BLaER1 treated with 17β-estradiol and CSF1 and Interleukin-3, amounts not matched to agents 10 nM and 100 nM (cell line): Measurements from ENCODE around the gene ITPK1.
A peak's percentile ranks its signal among the peaks of the same experiment; 100 is the strongest.

Source experiments
- H3K27ac ChIP-seq, 11 experiments: shearing (Covaris generic); formaldehyde crosslinking; 2 replicates each; pipeline ENCODE4 v1.8.1; 2022
- H3K27me3 ChIP-seq, 11 experiments: shearing (Covaris generic); formaldehyde crosslinking; 2 replicates each; pipeline ENCODE4 v1.8.1; 2022
- H3K36me3 ChIP-seq, 11 experiments: shearing (Covaris generic); formaldehyde crosslinking; 2 replicates each; pipeline ENCODE4 v1.8.1; 2022
- H3K4me1 ChIP-seq, 10 experiments: shearing (Covaris generic); formaldehyde crosslinking; 2 replicates each; pipeline ENCODE4 v1.8.1; 2022
- H3K4me2 ChIP-seq, 11 experiments: shearing (Covaris generic); formaldehyde crosslinking; 2 replicates each; pipeline ENCODE4 v1.8.1; 2022
- H3K4me3 ChIP-seq, 10 experiments: shearing (Covaris generic); formaldehyde crosslinking; 2 replicates each; pipeline ENCODE4 v1.8.1; 2022
- H3K9ac ChIP-seq, 11 experiments: shearing (Covaris generic); formaldehyde crosslinking; 2 replicates each; pipeline ENCODE4 v1.8.1; 2022
- H3K9me3 ChIP-seq, 11 experiments: shearing (Covaris generic); formaldehyde crosslinking; replicated peaks in 1 of 11; 2 replicates each; pipeline ENCODE4 v1.8.1; 2022
- H4K20me1 ChIP-seq, 11 experiments: shearing (Covaris generic); formaldehyde crosslinking; 2 replicates each; pipeline ENCODE4 v1.8.1; 2022
- Cebpa-rat ChIP-seq, 11 experiments: shearing (Covaris generic); IDR thresholded peaks; 2 replicates each; pipeline ENCODE4 v1.8.1; 2022

ITPK1 gene

GRCh38 chr14:93049867-93050331, 65.8 kb downstream of the ITPK1 start:
- Histone ChIP-seq H3K4me3 (no peak overlapping the region), H3K9ac (no peak overlapping the region), H4K20me1 (peaks cover 0 to 90% (median 6%) of the 10 kb centered on the region in 11 experiments; a peak in 10 of 22 replicates), H3K4me2 (no peak overlapping the region), H3K27me3 (no peaks in the 10 kb centered on the region), H3K4me1 (peaks cover 30 to 58% (median 37%) of the 10 kb centered on the region in 10 experiments), H3K27ac (no peak overlapping the region; a peak in 1 of 22 replicates), H3K9me3 (no peaks in the 10 kb centered on the region), H3K36me3 (peaks cover 4 to 64% (median 38%) of the 10 kb centered on the region in 11 experiments; a peak in 20 of 22 replicates)
- TF ChIP-seq Cebpa-rat (IDR thresholded peaks at IDR 0.05): no peak

- Histone ChIP-seq H4K20me1 (peaks cover 0 to 90% (median 10%) of the 10 kb centered on the region in 11 experiments; a peak in 11 of 22 replicates), H3K27me3 (no peaks in the 10 kb centered on the region), H3K9ac (no peak overlapping the region), H3K4me3 (no peak overlapping the region), H3K27ac (no peak overlapping the region), H3K9me3 (no peaks in the 10 kb centered on the region), H3K4me2 (no peak overlapping the region), H3K4me1 (peaks cover 32 to 58% (median 38%) of the 10 kb centered on the region in 10 experiments), H3K36me3 (peaks cover 4 to 58% (median 33%) of the 10 kb centered on the region in 11 experiments; a peak in 20 of 22 replicates)
- no peak for TF ChIP-seq Cebpa-rat (IDR thresholded peaks at IDR 0.05)
Measured at GRCh38 chr14:93049315-93049714, 66.4 kb downstream of the ITPK1 start.

DNA sequence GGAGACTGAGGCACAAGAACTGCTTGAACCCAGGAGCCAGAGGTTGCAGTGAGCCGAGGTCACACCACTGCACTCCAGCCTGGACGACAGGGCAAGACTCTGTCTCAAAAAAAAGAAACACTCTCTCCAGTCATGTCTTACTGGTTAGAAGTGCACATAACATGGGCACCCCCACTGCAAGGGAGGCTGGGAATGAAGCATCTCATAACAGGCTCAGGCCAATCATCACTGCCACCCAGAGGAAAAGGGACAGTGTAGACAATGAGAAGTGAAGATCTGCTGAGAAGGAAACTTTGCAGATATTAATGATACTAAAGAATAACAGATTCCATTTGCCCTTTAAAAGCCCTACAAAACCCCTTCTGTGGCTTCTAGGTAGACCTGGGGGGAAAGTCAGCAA, 66.9 kb downstream of the ITPK1 start:
- Histone ChIP-seq H3K4me2 (no peak overlapping the region), H3K27ac (no peak overlapping the region), H3K4me3 (no peak overlapping the region), H3K9ac (no peak overlapping the region), H3K36me3 (peaks cover 4 to 53% (median 33%) of the 10 kb centered on the region in 11 experiments; a peak in 20 of 22 replicates), H3K4me1 (peaks cover 32 to 58% (median 38%) of the 10 kb centered on the region in 10 experiments), H3K27me3 (no peaks in the 10 kb centered on the region), H4K20me1 (peaks cover 0 to 90% (median 15%) of the 10 kb centered on the region in 11 experiments; a peak in 11 of 22 replicates), H3K9me3 (no peaks in the 10 kb centered on the region)
- TF ChIP-seq Cebpa-rat (IDR thresholded peaks at IDR 0.05): no peak

DNA sequence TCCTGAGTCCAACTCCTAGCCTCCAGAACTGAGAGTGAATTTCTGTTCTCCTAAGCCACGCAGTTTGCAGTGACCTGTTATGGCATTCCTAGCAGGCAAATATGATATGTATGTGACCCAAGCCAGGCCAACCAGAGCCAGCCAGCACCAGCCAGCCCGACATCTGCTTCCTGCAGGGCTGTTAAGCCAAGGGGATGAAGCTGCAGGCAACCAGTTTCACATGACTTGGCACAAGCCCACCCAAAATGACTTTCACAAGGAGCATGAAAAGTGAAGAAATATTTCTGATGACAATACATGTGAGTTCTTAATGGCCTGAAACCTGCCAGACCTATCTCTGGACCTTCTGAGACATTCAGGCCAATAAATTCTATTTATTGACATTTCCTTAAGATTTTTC, 68.1 kb downstream of the ITPK1 start:
- Histone ChIP-seq H3K4me3 (no peak overlapping the region), H3K27ac (peak overlapping the region in 2 of 11 experiments; percentile 10 to 43; a peak in 1 of 22 replicates), H4K20me1 (peaks cover 0 to 93% (median 22%) of the 10 kb centered on the region in 11 experiments; a peak in 12 of 22 replicates), H3K9me3 (no peaks in the 10 kb centered on the region), H3K4me1 (peaks cover 35 to 61% (median 42%) of the 10 kb centered on the region in 10 experiments), H3K4me2 (peak overlapping the region in 6 of 11 experiments; percentile 5 to 38 (median 20); a peak in 5 of 22 replicates), H3K36me3 (peaks cover 4 to 53% (median 33%) of the 10 kb centered on the region in 11 experiments; a peak in 20 of 22 replicates), H3K9ac (no peak overlapping the region), H3K27me3 (no peaks in the 10 kb centered on the region)
- TF ChIP-seq Cebpa-rat (IDR thresholded peaks at IDR 0.05): no peak

DNA sequence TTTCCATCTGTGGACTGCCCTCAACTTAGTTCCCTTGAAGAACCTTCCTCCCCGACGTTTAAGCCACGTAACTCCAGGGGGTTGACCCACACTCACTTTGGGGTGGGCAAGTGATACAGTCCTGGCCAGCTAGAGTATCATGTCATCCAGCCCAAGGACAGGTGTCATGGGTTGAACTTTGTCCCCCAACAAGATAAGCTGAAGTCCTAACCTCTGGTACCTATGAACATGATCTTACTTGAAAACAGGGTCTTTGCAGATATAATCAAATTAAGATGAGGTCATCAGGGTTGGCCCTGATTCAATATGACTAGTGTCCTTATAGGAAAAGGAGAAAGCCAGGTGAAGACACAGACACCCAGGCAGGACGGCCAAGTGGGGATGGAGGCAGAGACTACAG, 68.6 kb downstream of the ITPK1 start:
- Histone ChIP-seq H3K4me2 (peak overlapping the region in 6 of 11 experiments; percentile 16 to 38 (median 21); a peak in 6 of 22 replicates), H4K20me1 (peaks cover 0 to 93% (median 27%) of the 10 kb centered on the region in 11 experiments; a peak in 12 of 22 replicates), H3K9ac (no peak overlapping the region), H3K9me3 (no peaks in the 10 kb centered on the region), H3K4me1 (peaks cover 40 to 62% (median 47%) of the 10 kb centered on the region in 10 experiments), H3K4me3 (no peak overlapping the region), H3K27ac (peak overlapping the region in 2 of 11 experiments; percentile 10 to 43; a peak in 1 of 22 replicates), H3K27me3 (no peaks in the 10 kb centered on the region), H3K36me3 (peaks cover 4 to 49% (median 33%) of the 10 kb centered on the region in 11 experiments; a peak in 20 of 22 replicates)
- no peak for TF ChIP-seq Cebpa-rat (IDR thresholded peaks at IDR 0.05)

GRCh38 chr14:93046705-93047050, 69.0 kb downstream of the ITPK1 start:
- H3K4me3 ChIP-seq: no peak overlapping the region
- no peaks in the 10 kb centered on the region for H3K27me3 ChIP-seq
- no peak overlapping the region for H3K9ac ChIP-seq
- peak overlapping the region in 5 of 11 experiments; percentile 4 to 38 (median 21); a peak in 5 of 22 replicates for H3K4me2 ChIP-seq
- peaks cover 4 to 44% (median 30%) of the 10 kb centered on the region in 11 experiments; a peak in 20 of 22 replicates for H3K36me3 ChIP-seq
- TF ChIP-seq Cebpa-rat (IDR thresholded peaks at IDR 0.05): no peak
- H3K4me1 ChIP-seq: peaks cover 44 to 67% (median 51%) of the 10 kb centered on the region in 10 experiments
- H3K27ac ChIP-seq: 0 out of 22 replicates have a peak overlapping the region, but pooled peaks of 1 of the 11 experiments have one; percentile 10
- peaks cover 0 to 93% (median 30%) of the 10 kb centered on the region in 11 experiments; a peak in 13 of 22 replicates for H4K20me1 ChIP-seq
- H3K9me3 ChIP-seq: no peaks in the 10 kb centered on the region

GRCh38 chr14:93045965-93046704, 69.6 kb downstream of the ITPK1 start:
- Histone ChIP-seq H3K4me3 (no peak overlapping the region), H4K20me1 (peaks cover 0 to 93% (median 34%) of the 10 kb centered on the region in 11 experiments; a peak in 15 of 22 replicates), H3K27ac (peak overlapping the region in 4 of 11 experiments; percentile 2 to 63 (median 44); a peak in 4 of 22 replicates), H3K9ac (peak overlapping the region in 3 of 11 experiments; percentile 11 to 56 (median 56); a peak in 1 of 22 replicates), H3K9me3 (no peaks in the 10 kb centered on the region), H3K27me3 (no peaks in the 10 kb centered on the region), H3K36me3 (peaks cover 4 to 39% (median 26%) of the 10 kb centered on the region in 11 experiments; a peak in 20 of 22 replicates), H3K4me2 (peak overlapping the region; percentile 74 to 96 (median 85)), H3K4me1 (peaks cover 50 to 72% (median 57%) of the 10 kb centered on the region in 10 experiments)
- TF ChIP-seq Cebpa-rat (IDR thresholded peaks at IDR 0.05): no peak

DNA sequence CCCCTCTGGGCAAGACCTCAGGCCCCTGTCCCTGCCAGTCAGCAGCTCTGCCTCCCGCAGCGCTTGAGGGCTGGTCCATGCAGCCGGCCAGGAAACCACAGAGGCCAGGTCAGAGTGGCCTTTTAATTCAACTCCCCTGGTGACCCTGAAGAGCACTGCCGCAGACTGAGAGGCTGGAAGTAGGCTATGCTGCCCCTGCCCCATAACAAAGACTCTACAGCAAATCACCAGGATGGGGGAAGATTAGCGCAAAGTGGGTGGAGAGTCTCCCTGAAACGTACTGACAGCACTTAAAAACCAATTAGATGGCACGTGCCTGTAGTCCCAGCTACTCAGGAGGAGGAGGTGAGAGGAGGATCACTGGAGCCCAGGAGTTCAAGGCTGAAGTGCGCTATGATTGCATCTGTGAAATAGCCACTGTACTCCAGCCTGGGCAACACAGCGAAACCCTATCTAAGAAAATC, 70.5 kb downstream of the ITPK1 start:
- peaks cover 59 to 81% (median 66%) of the 10 kb centered on the region in 10 experiments for H3K4me1 ChIP-seq
- no peaks in the 10 kb centered on the region for H3K27me3 ChIP-seq
- peak overlapping the region; percentile 31 to 68 (median 53); a peak in 17 of 22 replicates for H3K9ac ChIP-seq
- H3K4me2 ChIP-seq: peak overlapping the region; percentile 74 to 96 (median 85)
- TF ChIP-seq Cebpa-rat (IDR thresholded peaks at IDR 0.05): no peak
- H3K36me3 ChIP-seq: peaks cover 4 to 30% (median 17%) of the 10 kb centered on the region in 11 experiments; a peak in 19 of 22 replicates
- H4K20me1 ChIP-seq: peaks cover 0 to 93% (median 43%) of the 10 kb centered on the region in 11 experiments; a peak in 16 of 22 replicates
- H3K4me3 ChIP-seq: peak overlapping the region in 2 of 10 experiments; percentile 3 to 25; a peak in 2 of 20 replicates
- peak overlapping the region; percentile 56 to 73 (median 67) for H3K27ac ChIP-seq
- no peaks in the 10 kb centered on the region for H3K9me3 ChIP-seq
